OCI-LY1 (cell line): ENCODE measurements around the gene FRA10AC1.

ENCODE experiments used
- H2AFZ ChIP-seq: fragments of 200-600 bp; sonication (generic), shearing (Covaris generic); 2 replicates; pipeline ENCODE4 v1.6.0; 2014; ENCODE audit warnings: antibody characterized with exemption, mild to moderate bottlenecking, low read length
- H3F3A ChIP-seq: fragments of 200-600 bp; sonication (generic), shearing (Covaris generic); 2 replicates; pipeline ENCODE4 v1.6.0; 2014; ENCODE audit warnings: mild to moderate bottlenecking, antibody characterized with exemption, low read length, moderate library complexity; ENCODE audit not compliant: insufficient read depth
- H3K27ac ChIP-seq: fragments of 200-600 bp; sonication (generic); 2 replicates; pipeline ENCODE4 v1.5.1; 2014; ENCODE audit warnings: low read length, mixed run types, mild to moderate bottlenecking, low read depth; ENCODE audit not compliant: poor library complexity, severe bottlenecking
- H3K27me3 ChIP-seq: fragments of 200-600 bp; sonication (generic); 2 replicates; pipeline ENCODE4 v1.6.0; 2014; ENCODE audit warnings: antibody characterized with exemption, mild to moderate bottlenecking, low read length, moderate library complexity; ENCODE audit not compliant: insufficient read depth
- H3K36me3 ChIP-seq: fragments of 200-600 bp; sonication (generic); 2 replicates; pipeline ENCODE4 v1.6.1; 2014; ENCODE audit warnings: mild to moderate bottlenecking, antibody characterized with exemption, low read length, moderate library complexity, mixed read lengths; ENCODE audit not compliant: insufficient read depth
- H3K4me1 ChIP-seq: fragments of 200-600 bp; sonication (generic); 2 replicates; pipeline ENCODE4 v1.5.1; 2014; ENCODE audit warnings: mild to moderate bottlenecking, low read length, moderate library complexity; ENCODE audit not compliant: insufficient read depth, severe bottlenecking
- H3K4me2 ChIP-seq: fragments of 200-600 bp; sonication (generic), shearing (Covaris generic); 2 replicates; pipeline ENCODE4 v1.6.1; 2014; ENCODE audit warnings: low read length
- H3K4me3 ChIP-seq: fragments of 200-600 bp; sonication (generic); 2 replicates; pipeline ENCODE4 v1.5.1; 2014; ENCODE audit warnings: low read length, low read depth, mild to moderate bottlenecking, mixed read lengths; ENCODE audit not compliant: poor library complexity, severe bottlenecking
- H3K79me2 ChIP-seq: fragments of 200-600 bp; shearing (Covaris generic); 2 replicates; pipeline ENCODE4 v1.6.1; 2016; ENCODE audit warnings: mixed run types, low read length, mixed read lengths; ENCODE audit not compliant: insufficient read depth
- H3K9ac ChIP-seq: fragments of 200-600 bp; sonication (generic), shearing (Covaris generic); 2 replicates; pipeline ENCODE4 v1.6.1; 2014; ENCODE audit warnings: mild to moderate bottlenecking, low read length, mixed read lengths
- H3K9me2 ChIP-seq: fragments of 200-600 bp; sonication (generic), shearing (Covaris generic); 2 replicates; pipeline ENCODE4 v1.6.1; 2014; ENCODE audit warnings: low read depth, mild to moderate bottlenecking, low read length, mixed read lengths
- H3K9me3 ChIP-seq: fragments of 200-600 bp; shearing (Covaris generic); 2 replicates; pipeline ENCODE4 v1.6.1; 2014; ENCODE audit warnings: low read length, mixed read lengths
- H4K20me1 ChIP-seq: fragments of 200-600 bp; sonication (generic), shearing (Covaris generic); 2 replicates; pipeline ENCODE4 v1.6.0; 2016; ENCODE audit warnings: mild to moderate bottlenecking, low read length; ENCODE audit not compliant: insufficient read depth
- CTCF ChIP-seq: fragments of 200-600 bp; sonication (generic), shearing (Covaris generic); IDR thresholded peaks from 2 replicates; pipeline ENCODE4 v1.5.1; 2017; ENCODE audit warnings: mild to moderate bottlenecking, antibody characterized with exemption, low read length, moderate library complexity, mixed read lengths
- EZH2 ChIP-seq: fragments of 200-600 bp; sonication (generic), shearing (Covaris generic); IDR thresholded peaks from 2 replicates; pipeline ENCODE4 v1.8.0; 2017; ENCODE audit warnings: borderline replicate concordance, mixed run types, mild to moderate bottlenecking, antibody characterized with exemption, low read length, moderate library complexity, mixed read lengths

Gene FRA10AC1

GRCh38 chr10:93749218-93749799 is 46.9 kb upstream of the FRA10AC1 start:
- no peaks in the 10 kb centered on the region for H3K9me2 ChIP-seq
- TF ChIP-seq CTCF (no peak), EZH2 (no peak)
- H3K9me3 ChIP-seq, result no peaks in the 10 kb centered on the region
- no peak overlapping the region for H2AFZ ChIP-seq
- H3K36me3 ChIP-seq, result no peaks in the 10 kb centered on the region
- H3K27me3 ChIP-seq, result no peaks in the 10 kb centered on the region
- no peak overlapping the region for H3K27ac ChIP-seq
- no peak overlapping the region for H3K9ac ChIP-seq
- H3K4me3 ChIP-seq, result no peak overlapping the region
- no peaks in the 10 kb centered on the region for H3F3A ChIP-seq
- no peaks in the 10 kb centered on the region for H3K79me2 ChIP-seq
- no peaks in the 10 kb centered on the region for H3K4me1 ChIP-seq
- H3K4me2 ChIP-seq, result no peak overlapping the region
- no peaks in the 10 kb centered on the region for H4K20me1 ChIP-seq

- no peak overlapping the region for H3K4me3 ChIP-seq
- no peaks in the 10 kb centered on the region for H3K27me3 ChIP-seq
- peak; percentile 38; the same call in 1 of the 2 replicates for TF ChIP-seq CTCF
- no peak for TF ChIP-seq EZH2
- no peak overlapping the region for H3K9ac ChIP-seq
- no peaks in the 10 kb centered on the region for H3K4me1 ChIP-seq
- H3K27ac ChIP-seq, result no peak overlapping the region
- H3K36me3 ChIP-seq, result no peaks in the 10 kb centered on the region
- no peaks in the 10 kb centered on the region for H3F3A ChIP-seq
- no peaks in the 10 kb centered on the region for H3K9me2 ChIP-seq
- H3K79me2 ChIP-seq, result no peaks in the 10 kb centered on the region
- H3K4me2 ChIP-seq, result no peak overlapping the region
- H2AFZ ChIP-seq, result no peak overlapping the region
- no peaks in the 10 kb centered on the region for H4K20me1 ChIP-seq
- H3K9me3 ChIP-seq, result no peaks in the 10 kb centered on the region
Observed at GRCh38 chr10:93746844-93747284, 44.5 kb upstream of the FRA10AC1 start.

- no peak overlapping the region for H3K9ac ChIP-seq
- no peaks in the 10 kb centered on the region for H3K9me2 ChIP-seq
- H4K20me1 ChIP-seq, result no peaks in the 10 kb centered on the region
- no peaks in the 10 kb centered on the region for H3K4me1 ChIP-seq
- no peaks in the 10 kb centered on the region for H3K36me3 ChIP-seq
- no peaks in the 10 kb centered on the region for H3K9me3 ChIP-seq
- no peak overlapping the region for H2AFZ ChIP-seq
- no peaks in the 10 kb centered on the region for H3K27me3 ChIP-seq
- no peak overlapping the region for H3K4me2 ChIP-seq
- TF ChIP-seq EZH2, result no peak
- TF ChIP-seq CTCF, result peak; percentile 19; the same call in 1 of the 2 replicates
- H3F3A ChIP-seq, result no peaks in the 10 kb centered on the region
- H3K4me3 ChIP-seq, result no peak overlapping the region
- no peaks in the 10 kb centered on the region for H3K79me2 ChIP-seq
- H3K27ac ChIP-seq, result no peak overlapping the region
Observed at GRCh38 chr10:93745408-93746065, 43.1 kb upstream of the FRA10AC1 start.
